OCI-M2 (cell line): ENCODE results near the gene PTPRE.

Source experiments
- DNase-seq: peaks from one replicate; lab custom pipeline; 2025; ENCODE audit not compliant: unreplicated experiment; lab: John Stamatoyannopoulos, UW

The PTPRE gene

GRCh38 chr10:127882391-127882790, 24.5 kb upstream of the PTPRE start:
- no peak for DNase-seq

- DNase-seq, result no peak
Observed at GRCh38 chr10:127882801-127883459, 24.0 kb upstream of the PTPRE start.

- DNase-seq, result no peak
Observed at GRCh38 chr10:127883516-127883915, 23.4 kb upstream of the PTPRE start.

GRCh38 chr10:127884501-127884900, 22.4 kb upstream of the PTPRE start:
- no peak for DNase-seq

DNA sequence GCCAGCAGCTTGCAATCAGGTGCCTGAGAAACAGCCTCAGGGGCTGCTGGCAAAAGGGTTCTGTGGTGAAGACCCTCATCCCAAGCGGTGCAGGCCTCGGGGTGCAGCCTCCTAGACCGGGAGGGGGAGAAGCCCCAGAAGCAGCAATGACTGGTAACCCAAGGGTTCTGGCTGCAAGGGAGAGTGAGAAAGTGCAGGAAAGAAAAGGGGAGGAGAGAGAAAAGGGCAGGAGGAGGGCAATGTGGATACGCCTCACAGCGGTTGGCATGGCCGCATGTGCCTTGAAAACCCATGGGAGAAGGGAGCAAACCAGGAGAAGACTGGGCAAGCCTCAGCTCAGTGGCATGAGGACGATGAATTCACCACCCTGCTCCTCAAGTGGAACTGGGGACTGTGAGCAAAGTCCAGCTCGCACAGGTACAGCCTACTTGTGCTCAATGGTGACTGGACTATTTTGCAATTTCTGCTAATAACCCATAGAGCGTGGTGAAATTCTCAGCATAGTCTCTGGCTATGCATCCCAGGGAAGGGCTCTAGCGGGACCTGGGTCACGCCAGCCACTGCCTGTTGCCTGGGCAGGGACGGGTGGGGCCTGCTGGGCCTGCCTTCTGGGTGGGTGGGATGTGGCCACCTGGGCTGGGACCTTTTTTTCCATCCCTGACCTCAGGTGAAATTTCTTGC, 20.4 kb upstream of the PTPRE start:
- DNase-seq, result no peak

- no peak for DNase-seq
Observed at GRCh38 chr10:127887541-127888415, 19.1 kb upstream of the PTPRE start.

GRCh38 chr10:127888521-127889312, 18.2 kb upstream of the PTPRE start:
- no peak for DNase-seq

DNA sequence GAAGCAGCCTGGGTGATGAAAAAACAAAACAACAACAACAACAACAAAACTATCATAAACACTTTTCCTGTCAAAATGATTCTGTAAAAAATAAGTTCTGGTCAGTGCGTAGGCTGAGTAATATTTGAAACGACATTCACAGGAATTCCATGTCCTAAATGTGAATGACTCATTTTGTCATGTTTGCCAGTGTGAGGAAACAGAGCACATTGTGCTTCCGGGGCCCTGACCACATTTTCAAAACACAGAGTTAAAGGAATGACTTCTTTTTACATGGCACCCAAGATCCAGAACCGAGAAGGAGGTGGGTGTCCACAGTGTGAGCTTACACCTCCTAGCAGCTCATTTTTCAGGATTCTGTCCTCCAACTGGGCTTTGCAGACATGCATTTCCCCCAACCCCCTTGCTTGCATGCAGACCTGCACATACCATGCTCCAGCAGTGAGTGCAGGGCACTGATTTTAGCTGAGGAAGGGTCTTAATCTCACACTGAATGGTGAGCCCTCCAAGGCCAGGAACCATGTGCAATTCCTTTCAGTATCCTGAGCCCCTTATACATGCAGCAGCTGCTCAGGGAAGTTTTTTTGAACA, 17.2 kb upstream of the PTPRE start:
- DNase-seq, result no peak

- DNase-seq, result no peak
Observed at GRCh38 chr10:127890216-127890615, 16.7 kb upstream of the PTPRE start.

- no peak for DNase-seq
Observed at GRCh38 chr10:127890832-127891334, 16.0 kb upstream of the PTPRE start.

- no peak for DNase-seq
Observed at GRCh38 chr10:127892743-127893142, 14.2 kb upstream of the PTPRE start, which contains the start of gene CLRN3. Gene CLRN3, minus strand, starts transcription at chr10:127892941. Its CDS starts 157 bp downstream, at chr10:127892784.

DNA sequence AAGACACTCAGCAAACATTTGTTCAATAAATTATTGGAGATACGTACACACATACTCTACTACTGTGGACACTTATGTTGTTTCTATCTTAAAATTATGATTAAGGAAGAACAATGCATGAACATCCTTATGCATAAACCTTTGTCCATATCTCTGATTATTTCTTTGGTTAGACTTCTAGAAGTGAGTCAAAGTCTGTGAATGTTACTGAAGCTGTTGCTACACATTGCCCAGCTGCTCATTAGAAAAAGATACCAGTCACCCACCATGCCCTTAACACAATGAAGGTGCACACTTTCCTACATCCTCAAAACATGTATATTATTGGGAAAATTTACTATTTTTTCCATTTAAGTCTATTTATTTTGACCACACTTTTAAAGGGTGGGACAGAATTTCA, 12.8 kb upstream of the PTPRE start:
- DNase-seq, result no peak

DNA sequence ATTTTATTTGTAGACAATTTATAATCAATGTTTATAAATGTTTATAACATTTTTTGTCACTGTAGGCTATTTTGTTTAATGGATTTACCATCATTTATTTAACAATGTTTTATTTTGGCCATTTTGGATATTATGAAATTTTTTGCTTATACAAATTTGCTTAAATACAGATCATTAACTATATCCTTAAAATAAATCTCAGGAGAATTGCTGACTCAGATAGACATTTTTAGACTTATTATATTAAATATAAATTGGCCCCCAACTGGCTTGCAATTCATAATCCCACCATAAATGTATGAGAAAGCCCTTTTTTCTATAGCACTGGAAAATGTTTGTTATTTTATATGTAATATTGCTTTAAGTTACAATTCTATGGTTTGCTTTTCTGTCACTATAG, 10.3 kb upstream of the PTPRE start:
- DNase-seq, result no peak

- DNase-seq, result no peak
Observed at GRCh38 chr10:127897177-127897576, 9.7 kb upstream of the PTPRE start.

GRCh38 chr10:127899766-127900387, 7.0 kb upstream of the PTPRE start:
- no peak for DNase-seq

DNA sequence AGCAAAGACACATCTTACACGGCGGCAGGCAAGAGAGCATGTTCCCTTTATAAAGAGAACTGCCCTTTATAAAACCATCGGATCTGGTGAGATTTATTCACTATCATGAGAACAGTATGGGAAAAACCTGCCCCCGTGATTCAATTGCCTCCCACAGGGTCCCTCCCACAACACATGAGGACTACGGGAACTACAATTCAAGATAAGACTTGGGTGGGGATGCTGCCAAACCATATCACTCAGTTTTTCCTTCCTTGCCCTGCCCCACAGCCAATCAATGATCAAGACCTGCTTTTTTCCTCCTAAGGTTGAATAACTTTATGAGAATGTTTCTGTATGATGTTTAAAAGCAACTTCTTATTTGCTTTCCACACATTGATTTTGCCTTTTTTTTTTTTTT, 3.1 kb upstream of the PTPRE start:
- no peak for DNase-seq

- DNase-seq, result no peak
Observed at GRCh38 chr10:127904311-127905000, 2.4 kb upstream of the PTPRE start.

GRCh38 chr10:127905001-127905847, 1.7 kb upstream of the PTPRE start:
- no peak for DNase-seq
